Thyroid gland (tissue), 4 donors: ENCODE measurements around the gene PEX5. TPM values are rescaled to one million over a fixed set of nuclear protein-coding genes. Genes with fewer than 3 reads are reported as not detected.

Experiments
- DNase-seq, 2 donors: peaks; one replicate each; pipeline ENCODE4 v3.0.0-alpha.2; 2019
- H3K27ac ChIP-seq, 3 donors: fragments of 200-600 bp; sonication (generic); 1 replicate in 2 of 3; 2 replicates in 1 of 3; pipeline ENCODE4 v1.5.1; 2016 to 2019; ENCODE audit warnings: mild to moderate bottlenecking in 1 of 3, moderate library complexity in 1 of 3
- H3K27me3 ChIP-seq: fragments of 200-600 bp; sonication (generic); one replicate; pipeline ENCODE4 v1.5.1; 2019
- H3K36me3 ChIP-seq, 2 donors: fragments of 200-600 bp; sonication (generic); one replicate each; pipeline ENCODE4 v1.5.1; 2016 to 2019
- H3K4me1 ChIP-seq, 2 donors: fragments of 200-600 bp; sonication (generic); one replicate each; pipeline ENCODE4 v1.5.1; 2017 to 2019
- H3K4me3 ChIP-seq, 3 donors: fragments of 200-600 bp; sonication (generic); replicated peaks in 1 of 3; 1 replicate in 2 of 3; 2 replicates in 1 of 3; pipeline ENCODE4 v1.5.1; 2016; ENCODE audit warnings: mild to moderate bottlenecking in 1 of 3
- H3K9me3 ChIP-seq: fragments of 200-600 bp; sonication (generic); one replicate; pipeline ENCODE4 v1.5.1; 2017
- POLR2A ChIP-seq, 2 donors: fragments of 450-650 bp; IDR thresholded peaks; one replicate each; pipeline ENCODE4 v1.6.1; 2017; ENCODE audit warnings: antibody characterized with exemption in 2 of 2, mild to moderate bottlenecking in 2 of 2, moderate library complexity in 1 of 2
- WGBS, 2 donors: methylation state at CpG; one replicate each; pipeline ENCODE4 v1.1.5; 2017; 5-methylcytosine and 5-hydroxymethylcytosine counted together
- intact Hi-C: fragments of 100-400 bp; cut with DNase I; formaldehyde crosslinking; loops from one replicate; pipeline ENCODE4 v1.15.1; 2023
- total RNA-seq, 4 donors: library from RNA; depleted of rRNA; stranded (reverse); fragments of >200 nt; gene quantifications; one replicate each; pipeline ENCODE4 v1.2.3, GENCODE V29; 2016
- TF ChIP-seq, protein P1 (sequence below), 6 experiments: fragments of 200-600 bp in 3 of 6; fragments of 450-650 bp in 3 of 6; sonication (generic) in 3 of 6; IDR thresholded peaks; one replicate each; pipeline ENCODE4 v1.5.1; 2016 to 2019; ENCODE audit warnings: antibody characterized with exemption in 6 of 6, mild to moderate bottlenecking in 2 of 6, inconsistent platforms in 1 of 6, moderate library complexity in 1 of 6

PEX5 gene
- total RNA-seq, 4 donors from 2014 or later = 28.5 to 37.6 (median 32.8) TPM

- Histone ChIP-seq H3K4me3 (no peak overlapping the region), H3K27me3 (no peaks in the 10 kb centered on the region), H3K9me3 (no peaks in the 10 kb centered on the region), H3K27ac (peak overlapping the region in 1 of 3 donors; percentile 42), H3K36me3 (peaks cover 5 to 11% of the 10 kb centered on the region in 2 donors), H3K4me1 (peaks cover 10 to 11% of the 10 kb centered on the region in 2 donors)
- 82 to 90% methylated on average over 12 of the region's 12 CpGs for WGBS, 2 donors
- no peak for DNase-seq
- TF ChIP-seq, protein P1, sequence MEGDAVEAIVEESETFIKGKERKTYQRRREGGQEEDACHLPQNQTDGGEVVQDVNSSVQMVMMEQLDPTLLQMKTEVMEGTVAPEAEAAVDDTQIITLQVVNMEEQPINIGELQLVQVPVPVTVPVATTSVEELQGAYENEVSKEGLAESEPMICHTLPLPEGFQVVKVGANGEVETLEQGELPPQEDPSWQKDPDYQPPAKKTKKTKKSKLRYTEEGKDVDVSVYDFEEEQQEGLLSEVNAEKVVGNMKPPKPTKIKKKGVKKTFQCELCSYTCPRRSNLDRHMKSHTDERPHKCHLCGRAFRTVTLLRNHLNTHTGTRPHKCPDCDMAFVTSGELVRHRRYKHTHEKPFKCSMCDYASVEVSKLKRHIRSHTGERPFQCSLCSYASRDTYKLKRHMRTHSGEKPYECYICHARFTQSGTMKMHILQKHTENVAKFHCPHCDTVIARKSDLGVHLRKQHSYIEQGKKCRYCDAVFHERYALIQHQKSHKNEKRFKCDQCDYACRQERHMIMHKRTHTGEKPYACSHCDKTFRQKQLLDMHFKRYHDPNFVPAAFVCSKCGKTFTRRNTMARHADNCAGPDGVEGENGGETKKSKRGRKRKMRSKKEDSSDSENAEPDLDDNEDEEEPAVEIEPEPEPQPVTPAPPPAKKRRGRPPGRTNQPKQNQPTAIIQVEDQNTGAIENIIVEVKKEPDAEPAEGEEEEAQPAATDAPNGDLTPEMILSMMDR (IDR thresholded peaks at IDR 0.05) = no peak
- no peak for TF ChIP-seq POLR2A (IDR thresholded peaks at IDR 0.05)
- intact Hi-C loops = no loop called here
Observed at GRCh38 chr12:7154901-7155470, 34.5 kb upstream of the PEX5 start.

DNA sequence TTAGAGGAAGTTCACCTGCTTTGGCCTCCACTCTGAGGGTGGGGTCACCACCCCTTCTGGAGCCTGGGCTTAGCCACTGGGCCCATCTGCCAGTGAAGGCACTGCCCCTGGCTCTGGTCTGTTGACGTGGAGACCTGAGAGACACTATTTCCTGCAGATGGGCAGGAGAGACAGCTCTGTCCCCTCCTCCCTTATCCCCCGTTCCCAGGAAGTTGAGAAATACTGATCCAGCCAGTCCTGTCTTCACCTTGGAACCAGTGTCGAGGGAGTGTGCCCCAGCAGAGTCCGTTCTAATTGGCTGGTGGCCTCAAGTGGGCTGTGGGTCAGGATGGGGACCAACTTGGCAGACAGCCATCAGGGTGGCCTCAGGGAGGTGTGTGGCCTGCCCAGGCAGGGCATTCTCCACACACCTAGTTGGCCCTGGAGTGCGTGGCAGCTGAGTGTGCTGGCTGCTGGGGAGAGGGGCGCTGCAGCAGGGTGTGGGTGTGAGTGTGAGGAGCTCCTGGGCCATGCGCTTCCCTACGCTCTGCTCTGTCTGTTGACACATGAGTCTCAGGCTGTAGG is 33.9 kb upstream of the PEX5 start:
- intact Hi-C loops = no loop called here
- H3K27ac ChIP-seq = peak overlapping the region in 2 of 3 donors; percentile 10 to 42
- no peaks in the 10 kb centered on the region for H3K27me3 ChIP-seq
- 21 to 49% methylated on average over 2 to 8 of the region's 8 CpGs for WGBS, 2 donors
- H3K9me3 ChIP-seq = no peaks in the 10 kb centered on the region
- DNase-seq = peak; percentile 93 to 95
- peaks cover 10 to 11% of the 10 kb centered on the region in 2 donors for H3K4me1 ChIP-seq
- H3K4me3 ChIP-seq = no peak overlapping the region
- H3K36me3 ChIP-seq = peaks cover 5 to 11% of the 10 kb centered on the region in 2 donors
- TF ChIP-seq, protein P1 (IDR thresholded peaks at IDR 0.05) = no peak
- TF ChIP-seq POLR2A (IDR thresholded peaks at IDR 0.05) = no peak

DNA sequence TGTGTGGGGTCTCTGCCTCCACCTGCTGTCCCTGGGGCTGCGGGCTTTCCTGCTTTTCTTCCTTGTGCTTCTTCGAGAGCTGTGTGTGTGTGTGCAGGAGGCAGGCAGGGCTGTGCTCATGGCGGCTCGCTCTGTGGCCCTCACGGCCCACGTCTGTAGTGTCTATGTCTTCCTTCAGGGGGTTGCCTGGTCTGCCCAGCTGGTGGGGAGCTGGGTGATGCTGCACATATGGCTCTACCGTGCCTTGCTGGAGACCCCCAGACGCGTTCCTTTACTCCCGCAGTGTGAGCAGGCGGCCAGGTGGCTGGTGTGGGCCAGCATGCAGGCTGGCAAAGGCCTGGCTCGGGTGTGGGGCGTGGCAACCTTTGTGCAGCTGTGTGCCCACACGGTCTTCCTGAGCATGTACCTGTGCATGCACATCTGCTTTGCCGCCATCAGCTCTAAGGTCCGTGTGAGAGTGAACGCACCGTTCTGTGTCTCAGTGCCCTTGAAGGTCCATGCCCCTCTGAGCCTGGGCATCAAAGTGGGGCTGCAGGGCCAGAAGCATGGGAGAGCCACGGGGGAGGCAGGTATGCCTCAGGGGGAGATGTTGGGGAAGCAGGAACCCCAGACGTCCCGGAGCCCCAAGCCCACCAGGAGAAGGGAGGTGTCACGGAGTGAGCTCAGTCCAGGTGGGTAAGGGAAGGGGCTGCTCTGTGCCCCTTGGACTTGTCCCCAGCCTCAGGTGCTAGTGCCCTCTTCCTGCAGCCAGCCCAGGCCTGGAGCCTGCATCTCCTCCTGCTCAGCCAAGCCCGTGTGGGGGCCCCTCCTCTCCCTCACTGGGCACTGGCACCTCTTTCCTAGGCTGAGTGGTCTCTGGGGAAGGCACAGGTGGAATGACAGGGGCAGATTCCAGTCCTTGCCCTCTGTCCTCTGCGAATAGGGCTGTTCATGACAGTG is 33.0 kb upstream of the PEX5 start:
- 88 to 91% methylated on average over 15 to 18 of the region's 24 CpGs for WGBS, 2 donors
- Histone ChIP-seq H3K4me1 (peaks cover 10 to 11% of the 10 kb centered on the region in 2 donors), H3K9me3 (no peaks in the 10 kb centered on the region), H3K27me3 (no peaks in the 10 kb centered on the region), H3K36me3 (peaks cover 0 to 6% of the 10 kb centered on the region in 2 donors), H3K27ac (no peak overlapping the region), H3K4me3 (no peak overlapping the region)
- no peak for DNase-seq
- intact Hi-C loops = no loop called here
- TF ChIP-seq, protein P1 (IDR thresholded peaks at IDR 0.05) = no peak
- TF ChIP-seq POLR2A (IDR thresholded peaks at IDR 0.05) = no peak

GRCh38 chr12:7157391-7157790 is 32.1 kb upstream of the PEX5 start:
- H3K36me3 ChIP-seq = peaks cover 0 to 4% of the 10 kb centered on the region in 2 donors
- no peak for DNase-seq
- H3K27me3 ChIP-seq = no peaks in the 10 kb centered on the region
- H3K4me3 ChIP-seq = no peak overlapping the region
- peaks cover 10 to 11% of the 10 kb centered on the region in 2 donors for H3K4me1 ChIP-seq
- no peaks in the 10 kb centered on the region for H3K9me3 ChIP-seq
- H3K27ac ChIP-seq = no peak overlapping the region
- 96 to 97% methylated on average over 17 of the region's 17 CpGs for WGBS, 2 donors
- intact Hi-C loops = no loop called here
- TF ChIP-seq, protein P1 (IDR thresholded peaks at IDR 0.05) = no peak
- TF ChIP-seq POLR2A (IDR thresholded peaks at IDR 0.05) = no peak
